Measurements from ENCODE around the gene MICU2. TPM values are rescaled to one million over a fixed set of nuclear protein-coding genes. Genes with fewer than 3 reads are reported as not detected.

MICU2 gene
- total RNA-seq, 2 donors from 2014 or later, result 52.3 to 55.2 TPM

DNA sequence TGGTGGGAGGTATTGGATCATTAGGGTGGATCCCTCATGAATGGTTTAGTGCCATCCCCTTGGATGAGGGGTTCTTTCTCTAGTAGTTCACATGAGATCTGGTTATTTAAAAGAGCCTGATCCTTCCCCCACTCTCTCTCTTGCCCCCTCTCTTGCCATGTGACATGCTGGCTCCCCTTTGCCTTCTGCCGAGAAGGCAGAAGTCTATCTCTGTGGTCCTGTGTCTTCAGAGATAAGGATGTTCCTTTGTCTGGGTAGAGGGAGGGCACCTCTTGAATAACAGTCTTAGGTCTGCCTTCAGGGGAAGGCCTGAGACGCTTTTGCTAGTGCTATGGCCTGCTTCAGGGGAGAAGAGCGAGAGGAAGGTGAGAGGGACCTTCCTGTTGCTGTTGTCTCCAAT lies 142.8 kb downstream of the MICU2 start:
- ATAC-seq (no peak), DNase-seq (no peak)
- intact Hi-C loops (cut with DNase I, micrococcal nuclease), result no loop called here

DNA sequence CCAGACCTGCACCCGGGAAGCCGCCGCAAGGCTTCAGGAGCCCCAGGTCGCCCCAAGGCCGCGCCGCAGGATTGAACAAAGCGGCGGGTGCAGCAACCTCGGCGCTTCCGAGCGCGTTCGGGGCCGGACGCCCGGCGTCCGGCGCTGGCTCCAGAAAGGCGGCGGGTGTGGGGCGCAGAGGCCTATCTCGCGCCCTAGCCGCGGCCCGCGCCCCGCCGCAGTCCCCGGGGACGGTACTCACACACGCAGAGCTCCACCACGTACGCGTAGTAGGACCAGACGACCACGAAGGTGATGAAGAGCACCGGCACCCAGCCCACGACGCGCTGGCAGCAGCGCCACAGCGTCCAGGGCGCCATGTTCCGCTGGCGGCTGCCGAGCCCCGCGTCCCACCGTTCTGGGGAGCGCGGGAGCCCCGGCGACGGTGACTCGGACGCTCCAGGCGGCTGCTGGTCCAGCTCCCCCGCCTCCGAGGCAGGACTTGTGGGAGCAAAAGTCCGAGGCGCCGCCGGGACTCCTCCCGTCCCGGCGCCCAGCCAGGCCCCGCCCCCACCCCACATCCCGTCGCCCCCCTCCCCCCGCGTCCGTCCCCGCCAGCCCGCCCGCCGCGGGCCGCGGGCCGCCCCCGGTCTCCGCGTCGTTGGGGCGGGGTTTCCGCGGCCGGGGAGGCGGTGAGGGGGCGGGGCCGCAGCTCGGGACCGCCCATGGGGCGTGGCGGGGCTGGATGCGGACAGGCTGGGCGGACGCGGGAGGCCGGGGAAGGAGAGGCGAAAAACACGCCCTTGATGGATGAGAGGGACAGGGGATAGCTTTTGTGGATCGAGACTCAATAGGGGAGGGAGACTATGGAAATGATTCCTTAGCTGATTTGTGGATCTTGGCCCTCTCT lies 144.9 kb downstream of the MICU2 start, which contains the start of gene ZDHHC20:
Gene ZDHHC20 (minus strand): TSS at position 491 of the 889 bp plus-strand sequence. CDS start 132 bp downstream, at position 359.
- DNase-seq (peak; percentile 86 to 95), ATAC-seq (peak; percentile 92)
- intact Hi-C loops (cut with DNase I, micrococcal nuclease), result no loop called here

DNA sequence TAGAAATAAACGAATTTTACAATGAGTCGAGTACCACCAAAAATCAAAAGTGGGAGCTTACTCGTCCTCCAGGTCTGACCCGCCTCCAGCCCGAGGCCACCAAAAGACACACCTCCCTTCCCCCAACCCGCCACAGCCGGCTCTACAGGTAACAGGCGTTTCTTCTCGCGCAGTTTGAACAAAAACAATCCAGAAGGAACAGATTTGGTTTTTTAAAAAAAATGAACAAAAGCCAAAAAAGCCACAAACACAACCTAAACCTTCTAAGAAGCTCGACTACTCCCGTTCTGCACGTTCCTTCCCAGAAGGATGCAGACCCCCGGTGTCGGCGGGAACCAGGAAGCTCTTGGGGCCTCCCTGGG lies 145.5 kb downstream of the MICU2 start:
- intact Hi-C loops (cut with DNase I, micrococcal nuclease), result no loop called here

DNA sequence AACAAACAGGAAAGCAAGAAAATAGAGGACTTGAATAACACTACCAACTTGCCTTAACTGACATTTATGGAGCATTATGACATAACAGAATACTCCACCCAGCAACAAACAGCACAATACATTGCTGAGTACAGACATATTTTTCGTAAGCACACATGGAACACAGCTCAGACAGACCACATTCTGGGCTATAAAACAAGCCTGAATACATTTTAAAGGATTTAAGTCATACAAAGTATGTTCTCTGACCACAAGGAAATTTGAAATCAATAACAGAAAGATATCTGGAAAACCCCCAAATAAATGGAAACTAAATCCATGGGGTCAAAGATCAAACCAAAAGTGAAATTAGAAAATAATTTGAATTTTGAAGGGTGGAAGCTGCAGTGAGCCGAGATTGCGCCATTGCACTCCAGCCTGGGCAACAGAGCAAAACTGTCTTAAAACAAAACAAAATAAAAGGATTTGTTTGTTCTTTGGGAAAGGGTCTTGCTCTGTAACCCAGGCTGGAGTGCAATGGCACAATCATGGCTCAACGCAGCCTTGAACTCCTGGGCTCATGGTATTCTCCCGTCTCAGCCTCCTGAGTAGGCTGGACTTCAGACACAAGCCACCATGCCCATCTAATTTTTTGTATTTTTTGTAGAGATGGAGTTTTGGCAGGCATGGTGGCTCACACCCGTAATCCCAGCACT lies 150.4 kb downstream of the MICU2 start:
- peak; percentile 69 for ATAC-seq
- intact Hi-C loops (cut with DNase I, micrococcal nuclease), result no loop called here

More for the DNA sequence above, 145.5 kb downstream of the MICU2 start:
- DNase-seq, result peak; percentile 62 to 77
- peak; percentile 59 for ATAC-seq

DNA sequence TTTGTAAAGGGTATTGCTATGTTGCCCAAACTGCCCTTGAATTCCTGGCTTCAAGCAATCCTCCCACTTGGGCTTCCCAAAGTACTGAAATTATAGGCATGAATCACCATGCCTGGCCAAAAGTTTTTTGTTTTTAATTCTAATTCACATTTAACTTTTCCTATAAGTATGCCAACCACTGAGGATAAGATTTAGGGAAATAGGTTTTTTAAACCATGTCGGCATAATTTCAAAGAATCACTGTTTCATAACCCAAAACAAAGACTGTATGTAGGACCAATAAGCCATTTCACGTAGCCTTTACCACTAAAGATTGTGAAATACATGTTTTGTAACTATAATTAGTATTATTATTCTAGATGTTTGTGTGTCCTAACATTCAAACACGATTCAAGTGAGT lies 153.0 kb downstream of the MICU2 start:
- DNase-seq (no peak), ATAC-seq (no peak)
- intact Hi-C loops (cut with DNase I, micrococcal nuclease), result no loop called here

More for the DNA sequence above, 150.4 kb downstream of the MICU2 start:
- DNase-seq, result no peak

DNA sequence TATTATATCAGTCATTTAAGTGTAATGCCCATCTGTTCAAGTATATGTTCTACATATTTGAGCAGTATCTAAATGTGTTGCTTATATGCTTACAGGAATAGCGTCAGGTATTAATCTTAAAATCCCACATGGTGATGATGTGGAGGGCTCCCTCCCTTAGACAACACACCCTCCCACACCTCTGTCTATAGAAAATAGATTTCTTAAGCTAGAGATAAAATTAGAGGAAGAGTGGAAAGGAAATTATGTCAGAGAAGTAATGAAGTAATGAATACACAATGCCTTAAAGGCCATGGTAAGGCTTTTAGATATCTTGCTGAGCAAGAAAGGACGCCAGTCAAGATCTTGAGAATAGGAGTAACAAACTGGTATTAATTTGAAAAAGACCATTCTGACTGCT lies 157.3 kb downstream of the MICU2 start:
- DNase-seq, result no peak
- intact Hi-C loops (cut with DNase I, micrococcal nuclease), result no loop called here

DNA sequence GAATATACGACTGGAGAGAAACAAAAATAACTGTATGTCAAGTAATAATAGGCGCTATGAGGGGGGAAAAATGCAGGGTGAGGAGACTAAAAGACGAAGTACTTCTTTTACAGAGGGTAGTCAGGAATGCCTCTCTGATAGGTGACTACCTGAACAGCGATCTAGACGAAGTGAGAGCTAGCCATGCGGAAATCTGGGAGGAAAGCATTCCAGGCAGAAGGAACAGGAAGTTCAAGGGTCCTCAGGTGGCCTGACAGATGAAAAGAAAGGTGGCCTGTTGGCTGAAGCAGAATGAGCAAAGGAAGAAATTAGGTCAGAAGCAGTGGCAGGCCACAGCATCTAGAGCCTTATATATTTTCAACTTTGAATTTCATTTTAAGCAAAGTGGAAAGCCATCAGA lies 158.2 kb downstream of the MICU2 start:
- ATAC-seq, result no peak
- no peak for DNase-seq
- intact Hi-C loops (cut with DNase I, micrococcal nuclease), result no loop called here

More for the DNA sequence above, 157.3 kb downstream of the MICU2 start:
- ATAC-seq, result no peak

DNA sequence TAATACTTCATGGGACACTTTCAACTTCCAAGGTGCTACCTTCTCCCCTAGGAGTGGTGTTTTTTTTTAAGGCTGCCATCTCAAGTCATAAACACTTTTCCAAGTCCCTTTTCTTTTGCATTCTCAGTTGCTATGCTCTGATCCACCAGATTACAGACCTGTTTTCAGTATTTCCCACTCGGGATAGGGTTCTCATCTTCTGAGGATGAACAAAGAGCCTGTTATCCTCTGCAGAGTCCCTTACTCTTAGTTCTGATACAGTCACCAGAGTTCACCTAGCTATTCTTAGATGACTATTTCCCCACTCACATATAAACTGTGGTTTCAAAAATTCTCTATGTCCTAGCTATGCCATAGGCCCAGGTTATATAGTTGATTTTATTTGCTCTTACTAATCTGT lies 160.8 kb downstream of the MICU2 start:
- ATAC-seq, result no peak
- DNase-seq, result no peak
- intact Hi-C loops (cut with DNase I, micrococcal nuclease), result no loop called here

Other genes with a start within 250 kb of the MICU2 start
- gene ZDHHC20, start 144.9 kb downstream of the MICU2 start, total RNA-seq, result 10 to 100 TPM; 76.3 to 76.9 TPM
- gene FGF9, start 66.9 kb upstream of the MICU2 start, total RNA-seq, result 1 to 10 TPM in 1 of 2 donors, under 1 TPM in 1; 0.61 to 4.5 TPM

All from left colon (tissue), 2 donors.